Esophagus squamous epithelium (tissue), 5 donors: ENCODE measurements around the gene ZNF439. TPM values are rescaled to one million over a fixed set of nuclear protein-coding genes. Genes with fewer than 3 reads are reported as not detected.

ENCODE experiments used
- DNase-seq: peaks from one replicate; lab custom pipeline; 2025; lab: John Stamatoyannopoulos, UW
- H3K27ac ChIP-seq, 4 donors: fragments of 200-600 bp; sonication (generic); one replicate each; pipeline ENCODE4 v1.5.1; 2016 to 2019; ENCODE audit warnings: mild to moderate bottlenecking in 1 of 4
- H3K27me3 ChIP-seq, 4 donors: fragments of 200-600 bp; sonication (generic); 1 replicate in 3 of 4; 2 replicates in 1 of 4; pipeline versions ENCODE4 v1.5.1 to v1.6.0; 2017 to 2021; ENCODE audit warnings: antibody characterized with exemption in 1 of 4
- H3K36me3 ChIP-seq, 3 donors: fragments of 200-600 bp; sonication (generic); one replicate each; pipeline ENCODE4 v1.5.1; 2016 to 2019
- H3K4me1 ChIP-seq, 3 donors: fragments of 200-600 bp; sonication (generic); one replicate each; pipeline ENCODE4 v1.5.1; 2017 to 2019
- H3K4me3 ChIP-seq, 4 donors: fragments of 200-600 bp; sonication (generic); 1 replicate in 3 of 4; 2 replicates in 1 of 4; pipeline ENCODE4 v1.5.1; 2016 to 2019; ENCODE audit warnings: mild to moderate bottlenecking in 2 of 4, moderate library complexity in 1 of 4
- H3K9me3 ChIP-seq, 3 donors: fragments of 200-600 bp; sonication (generic); one replicate each; pipeline ENCODE4 v1.5.1; 2016 to 2019
- POLR2A ChIP-seq, 4 donors: fragments of 450-650 bp; IDR thresholded peaks; one replicate each; pipeline ENCODE4 v1.6.1; 2017; ENCODE audit warnings: antibody characterized with exemption in 4 of 4, mild to moderate bottlenecking in 4 of 4, moderate library complexity in 3 of 4
- WGBS, 2 donors: methylation state at CpG; one replicate each; pipeline ENCODE4 v1.1.5; 2018; 5-methylcytosine and 5-hydroxymethylcytosine counted together
- intact Hi-C: fragments of 100-400 bp; cut with DNase I; formaldehyde crosslinking; loops from one replicate; pipeline ENCODE4 v1.15.0; 2022
- total RNA-seq, 4 donors: library from RNA; depleted of rRNA; stranded (reverse); fragments of >200 nt; gene quantifications; one replicate each; pipeline ENCODE4 v1.1.0, GENCODE V29; 2016
- TF ChIP-seq, protein P1 (sequence below), 6 experiments: fragments of 450-650 bp in 4 of 6; fragments of 200-600 bp in 2 of 6; sonication (generic) in 2 of 6; IDR thresholded peaks; one replicate each; pipeline ENCODE4 v1.5.1; 2016 to 2019; ENCODE audit warnings: antibody characterized with exemption in 6 of 6, mild to moderate bottlenecking in 4 of 6, moderate library complexity in 4 of 6
- donor health status: DM: yes; HTN: yes; CAD: no.

Gene ZNF439
- total RNA-seq, result 1 to 10 TPM; 1.6 to 5.0 (median 2.0) TPM

DNA sequence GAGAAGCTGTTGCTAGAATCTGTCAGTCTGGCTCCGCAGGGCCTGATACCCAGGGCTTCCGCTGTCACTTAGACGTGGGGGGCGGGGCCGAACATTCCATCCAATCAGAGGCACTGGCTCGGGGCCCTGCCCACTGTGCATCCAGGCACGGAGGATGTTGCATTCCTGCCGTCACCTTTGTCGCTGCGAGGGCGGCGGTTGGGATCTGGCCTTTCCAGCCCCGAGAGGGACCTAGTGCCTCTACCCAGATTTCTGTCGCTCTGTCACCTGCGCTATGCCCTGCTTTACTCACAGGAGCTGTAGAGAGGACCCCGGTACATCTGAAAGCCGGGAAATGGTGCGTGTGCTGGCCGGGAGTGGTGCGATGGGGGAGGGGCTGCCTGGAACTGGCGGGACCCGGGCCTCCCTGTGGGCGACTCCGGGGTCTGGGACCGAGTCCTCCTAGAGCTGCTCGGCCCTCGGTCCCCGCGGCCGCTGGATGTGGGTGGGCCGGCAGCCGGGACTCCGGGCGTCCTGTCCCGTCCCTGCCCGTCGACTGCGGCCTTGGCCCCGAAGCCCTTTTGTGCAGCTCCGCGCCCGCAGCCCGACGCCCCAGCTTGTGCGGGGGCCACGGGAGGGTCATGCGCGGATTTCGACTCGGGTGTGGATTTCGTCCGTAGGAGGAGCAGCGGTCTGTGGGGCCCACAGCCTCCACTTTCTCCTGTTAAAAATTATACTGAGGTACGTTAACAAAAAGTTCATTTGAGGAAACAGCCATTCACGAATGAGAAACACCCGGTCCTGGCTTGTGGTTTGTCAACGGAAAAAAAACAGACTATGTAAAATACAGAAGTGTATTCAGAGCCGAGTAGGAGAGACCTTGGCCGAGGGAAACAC lies at the start of gene ZNF439:
TSS of gene ZNF439 (plus strand) at position 133 of the 876 bp plus-strand sequence. CDS start at position 275, 142 bp downstream.
- intact Hi-C loops, result no loop called here
- peak within 1 kb of the TSS; percentile 47 to 73 (median 62) for H3K4me3 ChIP-seq
- H3K27me3 ChIP-seq, result no peaks in the 10 kb centered on the region
- H3K4me1 ChIP-seq, result peaks cover 7 to 25% (median 10%) of the 10 kb centered on the region in 3 donors
- TF ChIP-seq POLR2A (IDR thresholded peaks at IDR 0.05), result peak in 1 of 4 donors; percentile 36
- TF ChIP-seq, protein P1, sequence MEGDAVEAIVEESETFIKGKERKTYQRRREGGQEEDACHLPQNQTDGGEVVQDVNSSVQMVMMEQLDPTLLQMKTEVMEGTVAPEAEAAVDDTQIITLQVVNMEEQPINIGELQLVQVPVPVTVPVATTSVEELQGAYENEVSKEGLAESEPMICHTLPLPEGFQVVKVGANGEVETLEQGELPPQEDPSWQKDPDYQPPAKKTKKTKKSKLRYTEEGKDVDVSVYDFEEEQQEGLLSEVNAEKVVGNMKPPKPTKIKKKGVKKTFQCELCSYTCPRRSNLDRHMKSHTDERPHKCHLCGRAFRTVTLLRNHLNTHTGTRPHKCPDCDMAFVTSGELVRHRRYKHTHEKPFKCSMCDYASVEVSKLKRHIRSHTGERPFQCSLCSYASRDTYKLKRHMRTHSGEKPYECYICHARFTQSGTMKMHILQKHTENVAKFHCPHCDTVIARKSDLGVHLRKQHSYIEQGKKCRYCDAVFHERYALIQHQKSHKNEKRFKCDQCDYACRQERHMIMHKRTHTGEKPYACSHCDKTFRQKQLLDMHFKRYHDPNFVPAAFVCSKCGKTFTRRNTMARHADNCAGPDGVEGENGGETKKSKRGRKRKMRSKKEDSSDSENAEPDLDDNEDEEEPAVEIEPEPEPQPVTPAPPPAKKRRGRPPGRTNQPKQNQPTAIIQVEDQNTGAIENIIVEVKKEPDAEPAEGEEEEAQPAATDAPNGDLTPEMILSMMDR (IDR thresholded peaks at IDR 0.05), result no peak
- peak; percentile 38 for DNase-seq
- no peaks in the 10 kb centered on the region for H3K36me3 ChIP-seq
- H3K9me3 ChIP-seq, result peaks cover 0 to 6% (median 0%) of the 10 kb centered on the region in 3 donors
- WGBS, 2 donors, result 2 to 3% methylated on average over 18 of the region's 59 CpGs
- H3K27ac ChIP-seq, result peak within 1 kb of the TSS; percentile 49 to 77 (median 70)

DNA sequence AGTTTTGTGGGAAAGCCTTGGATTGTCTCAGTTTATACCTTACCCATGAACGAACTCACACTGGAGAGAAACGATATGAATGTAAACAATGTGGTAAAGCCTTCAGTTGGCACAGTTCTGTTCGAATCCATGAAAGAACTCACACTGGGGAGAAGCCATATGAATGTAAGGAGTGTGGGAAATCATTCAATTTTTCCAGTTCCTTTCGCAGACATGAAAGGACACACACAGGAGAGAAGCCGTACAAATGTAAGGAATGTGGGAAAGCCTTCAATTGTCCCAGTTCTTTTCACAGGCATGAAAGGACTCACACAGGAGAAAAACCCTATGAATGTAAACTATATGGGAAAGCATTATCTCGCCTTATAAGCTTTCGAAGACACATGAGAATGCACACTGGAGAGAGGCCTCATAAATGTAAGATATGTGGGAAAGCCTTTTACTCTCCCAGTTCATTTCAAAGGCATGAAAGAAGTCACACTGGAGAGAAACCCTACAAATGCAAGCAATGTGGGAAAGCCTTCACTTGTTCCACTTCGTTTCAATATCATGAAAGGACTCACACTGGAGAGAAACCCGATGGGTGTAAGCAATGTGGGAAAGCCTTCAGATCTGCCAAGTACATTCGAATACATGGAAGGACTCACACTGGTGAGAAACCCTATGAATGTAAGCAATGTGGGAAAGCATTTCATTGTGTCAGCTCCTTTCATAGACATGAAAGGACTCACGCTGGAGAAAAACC lies 42.0 kb upstream of the ZNF439 start:
- no peak overlapping the region for H3K27ac ChIP-seq
- H3K9me3 ChIP-seq, result peaks cover 5 to 35% (median 31%) of the 10 kb centered on the region in 3 donors
- H3K4me1 ChIP-seq, result no peaks in the 10 kb centered on the region
- H3K4me3 ChIP-seq, result no peak overlapping the region
- DNase-seq, result no peak
- intact Hi-C loops, result no loop called here
- no peak for TF ChIP-seq POLR2A (IDR thresholded peaks at IDR 0.05)
- TF ChIP-seq, protein P1 (IDR thresholded peaks at IDR 0.05), result no peak
- no peaks in the 10 kb centered on the region for H3K27me3 ChIP-seq
- H3K36me3 ChIP-seq, result peaks cover 0 to 24% (median 6%) of the 10 kb centered on the region in 3 donors
- WGBS, 2 donors, result 89 to 92% methylated on average over 11 of the region's 11 CpGs

DNA sequence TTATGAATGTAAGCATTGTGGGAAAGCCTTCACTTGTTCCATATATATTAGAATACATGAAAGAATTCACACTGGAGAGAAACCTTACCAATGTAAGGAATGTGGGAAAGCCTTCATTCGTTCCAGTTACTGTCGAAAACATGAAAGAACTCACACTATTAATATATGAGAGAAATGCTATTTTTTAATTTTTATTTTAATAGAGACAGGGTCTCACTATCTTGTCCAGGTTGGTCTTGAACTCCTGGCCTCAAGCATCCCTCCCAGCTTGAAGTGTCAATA lies 41.5 kb upstream of the ZNF439 start:
- no peaks in the 10 kb centered on the region for H3K4me1 ChIP-seq
- 85 to 100% methylated on average over 2 of the region's 2 CpGs for WGBS, 2 donors
- intact Hi-C loops, result no loop called here

DNA sequence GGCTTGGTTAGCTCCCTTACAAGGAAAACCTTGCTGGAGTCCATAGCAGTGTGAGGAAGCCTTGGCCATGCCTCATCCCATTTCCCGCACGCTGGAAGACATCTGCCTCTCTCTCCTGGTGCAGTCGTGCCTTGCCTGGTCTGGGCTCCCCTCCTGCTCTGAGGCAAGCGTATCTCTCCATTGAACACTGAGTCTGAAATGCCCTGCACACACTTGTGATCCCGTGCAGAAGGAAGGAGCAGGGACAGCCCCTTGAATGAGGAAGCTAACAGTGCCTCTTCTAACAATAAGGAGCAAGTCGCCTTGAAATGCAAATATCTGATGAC lies 34.9 kb upstream of the ZNF439 start:
- no peak for DNase-seq
- Histone ChIP-seq H3K27ac (peak overlapping the region; percentile 91 to 95 (median 94)), H3K36me3 (peaks cover 0 to 22% (median 0%) of the 10 kb centered on the region in 3 donors), H3K4me1 (peaks cover 0 to 32% (median 13%) of the 10 kb centered on the region in 3 donors), H3K27me3 (no peaks in the 10 kb centered on the region), H3K4me3 (peak overlapping the region; percentile 66 to 84 (median 79)), H3K9me3 (peaks cover 0 to 20% (median 0%) of the 10 kb centered on the region in 3 donors)
- TF ChIP-seq, protein P1 (IDR thresholded peaks at IDR 0.05), result no peak
- TF ChIP-seq POLR2A (IDR thresholded peaks at IDR 0.05), result no peak
- WGBS, 2 donors, result no CpG with 5 or more reads among the region's 6 CpGs
- intact Hi-C loops, result no loop called here

More for the DNA sequence above, 41.5 kb upstream of the ZNF439 start:
- no peak for DNase-seq
- peaks cover 0 to 24% (median 6%) of the 10 kb centered on the region in 3 donors for H3K36me3 ChIP-seq
- H3K9me3 ChIP-seq, result peaks cover 5 to 35% (median 31%) of the 10 kb centered on the region in 3 donors
- H3K27me3 ChIP-seq, result no peaks in the 10 kb centered on the region
- H3K4me3 ChIP-seq, result no peak overlapping the region
- no peak overlapping the region for H3K27ac ChIP-seq
- TF ChIP-seq, protein P1 (IDR thresholded peaks at IDR 0.05), result no peak
- no peak for TF ChIP-seq POLR2A (IDR thresholded peaks at IDR 0.05)
